ENCODE data around the gene ATG16L1. TPM values are rescaled to one million over a fixed set of nuclear protein-coding genes. Genes with fewer than 3 reads are reported as not detected.

Gene ATG16L1
- total RNA-seq, 1 donor from 2014 or later: 49.9 TPM

- ATAC-seq (ENCODE audit: low read depth) (no peak), DNase-seq (no peak)
- ChIA-PET CTCF (interaction anchor here (1.9 kb wide), 1 partner anchor 394 kb away, joined by 5 read pairs; no protein-coding TSS in a partner anchor), POLR2A (no interaction called here)
- Mint-ChIP-seq H3K36me3 (ENCODE audit: low read depth) (peaks cover 5% of the 10 kb centered on the region), H3K9me3 (no peaks in the 10 kb centered on the region), H3K4me3 (no peak overlapping the region), H3K4me1 (peaks cover 24% of the 10 kb centered on the region), H3K27me3 (no peaks in the 10 kb centered on the region), H3K27ac (peak overlapping the region; percentile 54)
- intact Hi-C loops (cut with micrococcal nuclease): no loop called here
- no peak for TF ChIP-seq CTCF (IDR thresholded peaks at IDR 0.05)
These were observed 4.4 kb upstream of the ATG16L1 start for GRCh38 chr2:233247116-233247515.

DNA sequence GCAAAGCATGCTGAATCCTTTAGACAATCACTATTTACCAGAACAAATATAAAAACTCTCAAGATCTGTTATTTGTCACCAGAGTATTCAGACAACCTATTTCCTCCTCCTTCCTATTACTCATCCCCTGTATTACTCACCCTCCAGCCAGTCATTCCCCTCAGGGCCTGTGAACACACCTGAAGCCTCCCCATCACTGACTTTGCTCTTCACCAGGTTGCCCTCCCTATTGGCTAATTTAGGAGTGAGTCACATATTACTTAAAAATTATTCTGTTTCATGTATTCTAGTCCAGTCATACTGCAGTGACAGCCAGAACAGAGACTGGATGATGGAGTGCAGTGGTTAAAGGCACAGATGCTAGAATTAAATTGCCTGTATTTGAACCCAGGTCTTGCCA is 3.7 kb upstream of the ATG16L1 start:
- Mint-ChIP-seq H3K27ac (peak overlapping the region; percentile 54), H3K36me3 (ENCODE audit: low read depth) (peaks cover 6% of the 10 kb centered on the region), H3K4me1 (peaks cover 24% of the 10 kb centered on the region), H3K27me3 (no peaks in the 10 kb centered on the region), H3K9me3 (no peaks in the 10 kb centered on the region), H3K4me3 (no peak overlapping the region)
- CTCF ChIA-PET: interaction anchor here (1.8 kb wide), 1 partner anchor 395 kb away, joined by 8 read pairs; no protein-coding TSS in a partner anchor
- DNase-seq (no peak), ATAC-seq (ENCODE audit: low read depth) (peak; percentile 19)
- POLR2A ChIA-PET: no interaction called here
- intact Hi-C loops (cut with micrococcal nuclease): no loop called here
- TF ChIP-seq CTCF (IDR thresholded peaks at IDR 0.05): no peak

DNA sequence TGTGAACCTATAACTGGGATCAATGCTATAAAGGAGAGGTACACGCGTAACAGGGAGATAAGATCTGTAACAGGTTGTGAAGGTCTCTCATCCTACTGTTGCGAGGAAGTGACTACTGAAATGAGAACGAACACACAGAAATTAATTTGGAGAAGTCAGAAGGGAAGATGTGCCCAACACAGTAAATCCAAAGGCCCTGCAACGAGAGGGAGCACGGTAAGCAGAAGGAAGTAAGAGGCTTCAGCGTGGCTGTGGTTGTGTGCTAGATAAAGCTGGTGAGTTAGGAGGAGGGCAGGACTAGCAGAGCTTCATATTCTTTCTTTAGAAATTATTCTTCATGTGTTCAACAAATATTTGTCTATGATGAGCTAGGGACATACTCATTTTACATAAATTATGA is 2.5 kb upstream of the ATG16L1 start:
- Mint-ChIP-seq H3K36me3 (ENCODE audit: low read depth) (peaks cover 12% of the 10 kb centered on the region), H3K4me3 (no peak overlapping the region), H3K9me3 (no peaks in the 10 kb centered on the region), H3K27me3 (no peaks in the 10 kb centered on the region), H3K4me1 (peaks cover 34% of the 10 kb centered on the region), H3K27ac (no peak overlapping the region)
- ATAC-seq (ENCODE audit: low read depth) (no peak), DNase-seq (no peak)
- intact Hi-C loops (cut with micrococcal nuclease): no loop called here
- CTCF ChIA-PET: interaction anchor here (1.1 to 1.8 kb wide), 4 partner anchors 9 to 397 kb away, joined by 3 to 8 read pairs (median 4); no protein-coding TSS in a partner anchor
- TF ChIP-seq CTCF (IDR thresholded peaks at IDR 0.05): no peak
- POLR2A ChIA-PET: interaction anchor here (0.5 kb wide), 1 partner anchor 618 kb away, joined by 4 read pairs; no protein-coding TSS in a partner anchor

DNA sequence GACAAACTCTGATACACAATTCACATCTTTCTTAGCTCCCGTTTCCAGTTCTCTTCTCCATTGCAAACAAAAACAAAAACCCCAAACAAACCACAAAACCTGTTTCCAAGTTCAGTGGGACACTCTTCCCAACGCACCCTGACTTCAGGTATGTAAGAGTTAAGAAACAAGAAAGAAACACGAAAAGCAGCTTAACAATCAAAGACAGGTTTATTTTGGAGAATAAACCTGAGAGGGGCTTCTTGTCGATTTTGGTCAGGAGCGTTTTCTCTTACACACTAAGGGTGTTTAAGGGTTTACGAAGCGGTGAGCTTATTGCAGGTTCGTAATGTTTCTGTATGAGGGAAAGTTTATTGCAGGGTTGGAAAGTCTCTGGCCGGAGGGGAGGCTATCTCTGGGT is 905 bp upstream of the ATG16L1 start:
- Mint-ChIP-seq H3K4me3 (no peak overlapping the region), H3K27ac (peak overlapping the region; percentile 91), H3K4me1 (peaks cover 45% of the 10 kb centered on the region), H3K9me3 (no peaks in the 10 kb centered on the region), H3K27me3 (no peaks in the 10 kb centered on the region), H3K36me3 (ENCODE audit: low read depth) (peaks cover 21% of the 10 kb centered on the region)
- intact Hi-C loops (cut with micrococcal nuclease): loop anchor here (2.0 to 5.0 kb wide), 6 partner anchors 64 to 553 kb away; partner anchors contain the start of gene GIGYF2
- ATAC-seq (ENCODE audit: low read depth) (no peak), DNase-seq (no peak)
- ChIA-PET CTCF (interaction anchor here (0.8 to 2.9 kb wide), 17 partner anchors 10 to 441 kb away, joined by 3 to 24 read pairs (median 5); no protein-coding TSS in a partner anchor), POLR2A (interaction anchor here (1.4 to 2.6 kb wide), 6 partner anchors 10 to 190 kb away, joined by 5 to 19 read pairs (median 8); partner anchors contain the start of genes DGKD and INPP5D)
- no peak for TF ChIP-seq CTCF (IDR thresholded peaks at IDR 0.05)

GRCh38 chr2:233250985-233251305 is 528 bp upstream of the ATG16L1 start:
- peaks cover 49% of the 10 kb centered on the region for H3K4me1 Mint-ChIP-seq
- H3K4me3 Mint-ChIP-seq: peak overlapping the region; percentile 92
- H3K27ac Mint-ChIP-seq: peak overlapping the region; percentile 91
- no peaks in the 10 kb centered on the region for H3K9me3 Mint-ChIP-seq
- intact Hi-C loops (cut with micrococcal nuclease): loop anchor here (1.0 to 5.0 kb wide), 13 partner anchors 49 to 700 kb away; partner anchors contain the start of genes GIGYF2 and INPP5D
- DNase-seq (no peak), ATAC-seq (ENCODE audit: low read depth) (no peak)
- ChIA-PET POLR2A (interaction anchor here (0.6 to 2.6 kb wide), 18 partner anchors 8 to 397 kb away, joined by 3 to 19 read pairs (median 4); partner anchors contain the start of genes DGKD and INPP5D), CTCF (interaction anchor here (0.7 to 2.9 kb wide), 17 partner anchors 10 to 441 kb away, joined by 3 to 24 read pairs (median 5); no protein-coding TSS in a partner anchor)
- no peaks in the 10 kb centered on the region for H3K27me3 Mint-ChIP-seq
- TF ChIP-seq CTCF (IDR thresholded peaks at IDR 0.05): no peak
- H3K36me3 Mint-ChIP-seq (ENCODE audit: low read depth): peaks cover 24% of the 10 kb centered on the region
